ENCODE measurements around the gene DBI.

- TF ChIP-seq POLR2A (IDR thresholded peaks at IDR 0.05; ENCODE audit: low read depth, low read length) (no peak), POLR2AphosphoS5 (IDR thresholded peaks at IDR 0.05; ENCODE audit: low read depth, low read length) (no peak), TAF1 (IDR thresholded peaks at IDR 0.05; ENCODE audit: borderline replicate concordance, low read depth, low read length) (no peak)
Observed at GRCh38 chr2:119366161-119366648, 572 bp upstream of the DBI start.

Measured in GM12892 (cell line).